Activated CD8-positive, alpha-beta T cell treated with anti-CD3 and anti-CD28 coated beads for 36 hours (primary cell): ENCODE measurements around the gene MRGPRG. TPM values are rescaled to one million over a fixed set of nuclear protein-coding genes. Genes with fewer than 3 reads are reported as not detected.

ENCODE experiments used
- ATAC-seq: fragments of 200-7000 bp; cut with Tn5 transposase; one replicate; pipeline ENCODE4 v1.10.0; 2021; ENCODE audit warnings: mild to moderate bottlenecking, moderate library complexity
- CTCF ChIA-PET: fragments of 350-600 bp; sonication (Branson Sonifier 250); formaldehyde crosslinking; loops from one replicate; lab custom pipeline; 2021; ENCODE audit warnings: antibody characterized with exemption; lab: Charles Lee
- POLR2A ChIA-PET: fragments of 350-600 bp; sonication (Branson Sonifier 250); formaldehyde crosslinking; loops from one replicate; lab custom pipeline; 2021; ENCODE audit warnings: antibody characterized with exemption; lab: Charles Lee
- DNase-seq: peaks from one replicate; pipeline ENCODE4 v3.0.0-alpha.2; 2020
- H3K27ac Mint-ChIP-seq: one replicate; pipeline ENCODE4 v1.8.0; 2021; ENCODE audit warnings: mild to moderate bottlenecking, mixed read lengths
- H3K27me3 Mint-ChIP-seq: one replicate; pipeline ENCODE4 v1.8.0; 2021; ENCODE audit warnings: mixed read lengths
- H3K36me3 Mint-ChIP-seq: one replicate; pipeline ENCODE4 v1.8.0; 2021; ENCODE audit warnings: low read depth, mixed read lengths
- H3K4me1 Mint-ChIP-seq: one replicate; pipeline ENCODE4 v1.8.0; 2021; ENCODE audit warnings: low read depth, mixed read lengths
- H3K4me3 Mint-ChIP-seq: one replicate; pipeline ENCODE4 v1.8.0; 2021; ENCODE audit warnings: mild to moderate bottlenecking, moderate library complexity, mixed read lengths
- H3K9me3 Mint-ChIP-seq: one replicate; pipeline ENCODE4 v1.8.0; 2021; ENCODE audit warnings: mixed read lengths
- intact Hi-C: fragments of 100-400 bp; cut with micrococcal nuclease; formaldehyde crosslinking; loops from one replicate; pipeline ENCODE4 v1.10.0; 2022
- total RNA-seq, 2 experiments: library from RNA; stranded (reverse); gene quantifications; one replicate each; pipeline ENCODE4 v1.2.3, GENCODE V29; 2021
- TF ChIP-seq, protein P1 (sequence below): fragments of 200-600 bp; IDR thresholded peaks from one replicate; pipeline ENCODE4 v1.8.0; 2022; ENCODE audit warnings: antibody characterized with exemption, mild to moderate bottlenecking

The MRGPRG gene
- total RNA-seq, 2 experiments from 2014 or later: not detected

DNA sequence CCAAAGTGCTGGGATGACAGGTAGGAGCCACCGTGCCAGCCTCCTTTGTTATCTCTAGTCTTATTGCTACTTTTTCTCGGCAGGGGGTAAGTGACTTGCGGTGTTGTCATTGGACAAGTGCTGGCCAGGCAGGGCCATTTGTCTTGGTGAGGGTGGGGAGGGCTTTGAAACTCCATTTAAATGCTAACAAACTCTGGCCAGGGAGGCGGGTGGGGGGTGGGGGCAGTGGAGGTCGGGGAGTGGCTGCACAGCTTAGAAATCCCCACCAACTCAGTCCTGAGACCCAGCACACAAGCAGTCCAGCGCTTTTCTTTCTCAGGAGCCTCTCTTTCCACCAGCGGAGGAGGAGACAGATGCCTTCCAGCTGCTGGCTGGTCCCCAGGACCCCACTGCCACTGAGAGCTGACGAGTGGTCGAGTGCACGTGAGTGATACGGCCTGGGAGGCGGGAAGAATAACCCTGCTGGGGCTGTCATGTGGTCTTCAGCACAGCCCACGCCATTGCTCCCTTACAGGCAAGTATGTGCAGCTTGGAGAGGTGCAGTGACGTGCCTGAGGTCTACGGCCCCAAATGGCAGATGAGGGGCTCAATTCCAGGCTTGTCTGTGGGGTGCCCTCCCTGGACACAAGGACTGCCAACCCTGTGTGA, 29.3 kb downstream of the MRGPRG start:
- TF ChIP-seq, protein P1, sequence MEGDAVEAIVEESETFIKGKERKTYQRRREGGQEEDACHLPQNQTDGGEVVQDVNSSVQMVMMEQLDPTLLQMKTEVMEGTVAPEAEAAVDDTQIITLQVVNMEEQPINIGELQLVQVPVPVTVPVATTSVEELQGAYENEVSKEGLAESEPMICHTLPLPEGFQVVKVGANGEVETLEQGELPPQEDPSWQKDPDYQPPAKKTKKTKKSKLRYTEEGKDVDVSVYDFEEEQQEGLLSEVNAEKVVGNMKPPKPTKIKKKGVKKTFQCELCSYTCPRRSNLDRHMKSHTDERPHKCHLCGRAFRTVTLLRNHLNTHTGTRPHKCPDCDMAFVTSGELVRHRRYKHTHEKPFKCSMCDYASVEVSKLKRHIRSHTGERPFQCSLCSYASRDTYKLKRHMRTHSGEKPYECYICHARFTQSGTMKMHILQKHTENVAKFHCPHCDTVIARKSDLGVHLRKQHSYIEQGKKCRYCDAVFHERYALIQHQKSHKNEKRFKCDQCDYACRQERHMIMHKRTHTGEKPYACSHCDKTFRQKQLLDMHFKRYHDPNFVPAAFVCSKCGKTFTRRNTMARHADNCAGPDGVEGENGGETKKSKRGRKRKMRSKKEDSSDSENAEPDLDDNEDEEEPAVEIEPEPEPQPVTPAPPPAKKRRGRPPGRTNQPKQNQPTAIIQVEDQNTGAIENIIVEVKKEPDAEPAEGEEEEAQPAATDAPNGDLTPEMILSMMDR: no peak
- ChIA-PET CTCF (no interaction called here), POLR2A (no interaction called here)
- DNase-seq (no peak), ATAC-seq (no peak)
- H3K9me3 Mint-ChIP-seq: no peaks in the 10 kb centered on the region
- H3K4me3 Mint-ChIP-seq: no peak overlapping the region
- no peaks in the 10 kb centered on the region for H3K4me1 Mint-ChIP-seq
- intact Hi-C loops: no loop called here
- no peaks in the 10 kb centered on the region for H3K36me3 Mint-ChIP-seq
- H3K27ac Mint-ChIP-seq: no peak overlapping the region
- no peaks in the 10 kb centered on the region for H3K27me3 Mint-ChIP-seq

DNA sequence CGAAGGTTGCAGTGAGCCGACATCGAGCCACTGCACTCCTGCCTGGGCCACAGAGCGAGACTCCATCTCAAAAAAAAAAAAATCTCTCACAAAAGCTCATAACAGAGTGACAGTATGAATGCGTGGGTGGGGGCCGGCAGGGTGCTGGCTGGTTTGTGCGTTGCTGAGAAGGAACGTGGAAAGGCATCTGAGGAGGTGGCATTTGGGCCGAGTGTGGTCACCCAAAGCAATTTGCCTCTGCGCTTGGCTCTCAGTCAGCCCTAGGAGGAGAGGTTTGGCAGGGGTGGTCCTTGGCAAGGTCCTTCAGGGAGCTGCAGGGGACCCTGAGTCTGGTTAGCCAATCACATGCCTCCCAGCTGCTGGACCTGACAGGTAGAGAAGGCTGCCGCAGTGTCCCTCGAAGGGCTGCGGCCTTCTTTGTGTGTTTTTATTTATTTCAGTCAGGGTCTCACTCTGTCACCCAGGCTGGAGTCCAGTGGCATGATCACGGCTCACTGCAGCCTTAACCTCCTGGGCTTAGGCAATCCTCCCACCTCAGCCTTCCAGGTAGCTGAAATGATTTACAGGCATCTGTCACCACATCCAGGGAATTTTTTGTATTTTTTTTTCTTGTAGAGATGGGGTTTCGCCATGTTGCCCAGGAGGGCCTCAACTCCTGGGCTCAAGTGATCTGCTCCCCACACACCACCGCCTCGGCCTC, 30.0 kb downstream of the MRGPRG start:
- no peak for DNase-seq
- Mint-ChIP-seq H3K27me3 (no peaks in the 10 kb centered on the region), H3K9me3 (no peaks in the 10 kb centered on the region), H3K4me3 (no peak overlapping the region), H3K4me1 (no peaks in the 10 kb centered on the region), H3K36me3 (no peaks in the 10 kb centered on the region), H3K27ac (no peak overlapping the region)
- POLR2A ChIA-PET: no interaction called here
- CTCF ChIA-PET: no interaction called here
- ATAC-seq: no peak
- TF ChIP-seq, protein P1: no peak
- intact Hi-C loops: no loop called here

DNA sequence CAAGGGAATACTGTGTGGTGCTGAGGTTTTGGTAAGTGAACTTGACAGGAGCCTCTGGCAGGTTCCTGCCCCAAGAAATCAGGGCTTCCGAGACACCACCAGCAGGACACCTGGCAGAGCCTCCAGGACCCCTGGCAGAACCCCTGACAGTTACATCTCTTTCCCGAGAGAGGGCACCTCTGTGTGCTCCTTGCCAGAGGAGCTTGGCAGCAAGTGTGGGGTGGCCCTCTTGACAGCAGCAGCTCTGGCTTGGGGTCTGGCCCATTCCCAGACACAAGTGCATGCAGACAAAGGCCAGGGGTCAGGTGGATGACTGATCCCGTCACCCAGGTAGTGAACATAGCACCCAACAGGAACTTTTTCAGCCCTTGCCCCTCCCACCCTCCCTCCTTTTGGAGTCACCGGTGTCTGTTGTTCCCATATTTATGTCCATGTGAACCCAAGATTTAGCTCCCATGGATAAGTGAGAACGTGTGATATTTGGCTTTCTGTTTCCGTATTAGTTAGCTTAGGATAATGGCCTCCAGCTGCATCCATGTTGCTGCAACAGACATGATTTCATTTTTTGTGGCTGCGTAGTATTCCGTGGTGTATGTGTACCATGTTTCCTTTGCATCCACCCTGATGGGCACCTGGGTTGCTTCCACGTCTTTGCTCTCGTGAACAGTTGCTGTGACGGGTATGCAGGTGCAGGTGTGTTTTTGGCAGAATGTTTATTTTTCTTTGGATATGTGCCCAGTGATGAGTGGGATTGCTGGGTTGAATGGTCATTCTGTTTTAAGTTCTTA, 32.3 kb downstream of the MRGPRG start:
- intact Hi-C loops: no loop called here
- DNase-seq (no peak), ATAC-seq (no peak)
- Mint-ChIP-seq H3K4me3 (no peak overlapping the region), H3K9me3 (no peaks in the 10 kb centered on the region), H3K27ac (no peak overlapping the region), H3K27me3 (no peaks in the 10 kb centered on the region), H3K36me3 (no peaks in the 10 kb centered on the region), H3K4me1 (no peaks in the 10 kb centered on the region)
- ChIA-PET POLR2A (no interaction called here), CTCF (no interaction called here)
- TF ChIP-seq, protein P1: no peak

DNA sequence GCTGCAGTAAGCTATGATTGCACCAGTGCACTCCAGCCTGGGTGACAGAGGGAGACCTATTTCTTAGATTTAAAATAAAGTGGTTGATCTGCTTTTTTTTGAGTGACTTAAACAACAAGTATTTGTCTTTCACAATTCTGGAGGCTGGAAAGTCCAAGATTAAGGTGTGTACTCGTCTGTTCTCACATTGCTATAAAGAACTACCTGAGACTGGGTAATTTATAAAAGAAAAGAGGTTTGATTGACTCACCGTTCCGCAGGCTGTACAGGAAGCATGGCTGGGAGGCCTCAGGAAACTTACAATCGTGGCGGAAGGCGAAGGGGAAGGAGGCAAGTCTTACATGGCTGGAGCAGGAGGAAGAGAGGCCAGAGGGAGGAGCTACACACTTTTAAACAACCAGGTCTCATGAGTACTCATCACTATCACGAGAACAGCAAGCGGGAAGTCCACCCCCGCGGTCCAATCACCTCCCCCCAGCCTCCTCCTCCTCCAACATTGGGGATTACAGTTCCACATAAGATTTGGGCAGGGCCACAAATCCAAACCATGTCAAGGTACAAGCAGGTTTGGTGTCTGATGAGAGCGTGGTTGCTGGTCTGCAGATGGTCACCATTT, 33.8 kb downstream of the MRGPRG start:
- DNase-seq: no peak
- TF ChIP-seq, protein P1: no peak
- Mint-ChIP-seq H3K27me3 (no peaks in the 10 kb centered on the region), H3K9me3 (no peaks in the 10 kb centered on the region), H3K36me3 (no peaks in the 10 kb centered on the region), H3K27ac (no peak overlapping the region), H3K4me3 (no peak overlapping the region), H3K4me1 (no peaks in the 10 kb centered on the region)
- POLR2A ChIA-PET: no interaction called here
- CTCF ChIA-PET: interaction anchor here (1.3 kb wide), 1 partner anchor 224 kb away, joined by 4 read pairs; no protein-coding TSS in a partner anchor
- intact Hi-C loops: no loop called here
- no peak for ATAC-seq
